HL-60 (cell line): Measurements from ENCODE around the gene LRRIQ4.

Experiments used
- DNase-seq, 2 experiments: peaks; one replicate each; pipeline ENCODE4 v3.0.0-alpha.2; 2010 to 2020; ENCODE audit warnings: low read depth in 1 of 2, low spot score in 1 of 2
- H3K27ac ChIP-seq: fragments of 250-450 bp; sonication (Bioruptor Pico); replicated peaks from 2 replicates; pipeline ENCODE4 v1.5.1; 2020; ENCODE audit warnings: mild to moderate bottlenecking, moderate library complexity
- H3K27me3 ChIP-seq: fragments of 250-450 bp; sonication (Bioruptor Pico); 2 replicates; pipeline ENCODE4 v1.5.1; 2021; ENCODE audit warnings: mild to moderate bottlenecking, moderate library complexity; ENCODE audit not compliant: insufficient read depth, poor library complexity, severe bottlenecking
- H3K4me3 ChIP-seq: replicated peaks from 2 replicates; pipeline ENCODE4 v1.5.1; 2011; ENCODE audit warnings: mild to moderate bottlenecking, control low read depth, low read length; ENCODE audit not compliant: insufficient read depth
- GABPA ChIP-seq: IDR thresholded peaks from 2 replicates; pipeline ENCODE4 v1.6.1; 2012; ENCODE audit warnings: low read depth
- POLR2AphosphoS5 ChIP-seq: IDR thresholded peaks from 2 replicates; pipeline ENCODE4 v1.6.1; 2012; ENCODE audit warnings: low read depth
- SPI1 ChIP-seq: IDR thresholded peaks from 2 replicates; pipeline ENCODE4 v1.6.1; 2012; ENCODE audit warnings: low read depth, mild to moderate bottlenecking, borderline replicate concordance
- TF ChIP-seq, protein P1 (sequence below): IDR thresholded peaks from one replicate; pipeline ENCODE4 v1.5.1; 2011; ENCODE audit warnings: low read length, control low read depth, inconsistent platforms; ENCODE audit not compliant: insufficient read depth
- TF ChIP-seq, protein P2 (sequence below): IDR thresholded peaks from 2 replicates; pipeline ENCODE4 v1.6.1; 2012; ENCODE audit warnings: low read depth; ENCODE audit not compliant: insufficient replicate concordance

LRRIQ4 gene

DNA sequence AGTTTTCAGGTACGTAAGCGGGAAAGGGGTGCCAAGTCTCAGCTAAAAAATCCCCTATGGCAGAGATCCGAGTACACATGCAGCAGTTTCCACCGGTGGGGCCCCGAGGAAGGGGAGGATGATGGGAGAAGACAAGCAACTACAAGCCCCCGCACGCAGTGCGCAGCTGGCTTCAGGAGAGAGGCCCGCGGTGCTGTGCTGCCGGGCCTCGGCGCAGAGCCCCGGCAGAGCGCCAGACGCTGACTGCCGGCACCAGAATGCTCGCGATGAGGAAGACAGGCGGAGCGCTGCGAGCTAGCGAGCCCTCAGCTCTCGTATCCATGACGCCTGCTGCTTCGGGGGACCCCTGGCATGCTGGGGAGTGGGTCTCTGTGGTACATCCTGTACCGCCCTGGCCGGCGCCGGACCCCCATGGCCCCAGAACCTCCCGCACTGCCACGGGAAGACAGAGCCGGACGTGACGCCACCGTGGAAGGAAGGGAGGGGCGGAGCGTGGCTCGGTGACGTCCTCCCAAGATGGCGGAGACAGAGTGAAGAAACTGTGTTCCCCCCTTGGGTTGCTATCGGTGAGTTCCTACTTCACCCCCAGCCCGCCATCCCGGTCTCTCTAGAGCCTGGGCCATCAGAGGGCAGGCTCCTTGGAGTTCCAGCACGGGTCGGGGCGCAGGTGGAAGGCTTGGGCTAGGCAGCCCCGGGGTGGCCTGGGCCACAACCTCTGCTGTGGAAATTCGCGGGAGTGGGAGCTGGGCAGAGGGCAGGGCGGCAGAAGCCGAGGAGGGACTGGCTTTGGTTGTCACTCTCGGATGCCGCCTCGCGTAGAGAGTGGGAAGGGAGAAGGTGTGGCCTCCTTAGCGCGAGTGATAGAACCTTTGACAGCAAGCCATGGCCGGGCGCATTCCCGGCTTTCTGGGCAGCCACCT lies 39.5 kb upstream of the LRRIQ4 start, which contains the start of gene MYNN:
Gene MYNN, plus strand, starts transcription at position 500 of the 920 bp plus-strand sequence. CDS start 900 bp downstream, outside the sequence.
- no peaks in the 10 kb centered on the region for H3K27me3 ChIP-seq

DNA sequence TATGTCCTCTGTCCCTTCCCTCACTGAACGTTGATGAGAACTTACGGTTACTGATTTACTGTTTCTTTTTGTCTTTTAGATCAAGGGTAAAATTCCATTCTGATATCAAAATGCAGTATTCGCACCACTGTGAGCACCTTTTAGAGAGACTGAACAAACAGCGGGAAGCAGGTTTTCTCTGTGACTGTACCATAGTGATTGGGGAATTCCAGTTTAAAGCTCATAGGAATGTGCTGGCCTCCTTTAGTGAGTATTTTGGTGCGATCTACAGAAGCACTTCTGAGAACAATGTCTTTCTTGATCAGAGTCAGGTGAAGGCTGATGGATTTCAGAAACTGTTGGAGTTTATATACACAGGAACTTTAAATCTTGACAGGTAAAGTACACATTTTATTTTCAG lies 38.5 kb upstream of the LRRIQ4 start:
- no peak for DNase-seq
- Histone ChIP-seq H3K27ac (no peak overlapping the region), H3K27me3 (no peaks in the 10 kb centered on the region), H3K4me3 (peak overlapping the region; percentile 59)
- TF ChIP-seq, protein P1, sequence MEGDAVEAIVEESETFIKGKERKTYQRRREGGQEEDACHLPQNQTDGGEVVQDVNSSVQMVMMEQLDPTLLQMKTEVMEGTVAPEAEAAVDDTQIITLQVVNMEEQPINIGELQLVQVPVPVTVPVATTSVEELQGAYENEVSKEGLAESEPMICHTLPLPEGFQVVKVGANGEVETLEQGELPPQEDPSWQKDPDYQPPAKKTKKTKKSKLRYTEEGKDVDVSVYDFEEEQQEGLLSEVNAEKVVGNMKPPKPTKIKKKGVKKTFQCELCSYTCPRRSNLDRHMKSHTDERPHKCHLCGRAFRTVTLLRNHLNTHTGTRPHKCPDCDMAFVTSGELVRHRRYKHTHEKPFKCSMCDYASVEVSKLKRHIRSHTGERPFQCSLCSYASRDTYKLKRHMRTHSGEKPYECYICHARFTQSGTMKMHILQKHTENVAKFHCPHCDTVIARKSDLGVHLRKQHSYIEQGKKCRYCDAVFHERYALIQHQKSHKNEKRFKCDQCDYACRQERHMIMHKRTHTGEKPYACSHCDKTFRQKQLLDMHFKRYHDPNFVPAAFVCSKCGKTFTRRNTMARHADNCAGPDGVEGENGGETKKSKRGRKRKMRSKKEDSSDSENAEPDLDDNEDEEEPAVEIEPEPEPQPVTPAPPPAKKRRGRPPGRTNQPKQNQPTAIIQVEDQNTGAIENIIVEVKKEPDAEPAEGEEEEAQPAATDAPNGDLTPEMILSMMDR = no peak
- TF ChIP-seq, protein P2, sequence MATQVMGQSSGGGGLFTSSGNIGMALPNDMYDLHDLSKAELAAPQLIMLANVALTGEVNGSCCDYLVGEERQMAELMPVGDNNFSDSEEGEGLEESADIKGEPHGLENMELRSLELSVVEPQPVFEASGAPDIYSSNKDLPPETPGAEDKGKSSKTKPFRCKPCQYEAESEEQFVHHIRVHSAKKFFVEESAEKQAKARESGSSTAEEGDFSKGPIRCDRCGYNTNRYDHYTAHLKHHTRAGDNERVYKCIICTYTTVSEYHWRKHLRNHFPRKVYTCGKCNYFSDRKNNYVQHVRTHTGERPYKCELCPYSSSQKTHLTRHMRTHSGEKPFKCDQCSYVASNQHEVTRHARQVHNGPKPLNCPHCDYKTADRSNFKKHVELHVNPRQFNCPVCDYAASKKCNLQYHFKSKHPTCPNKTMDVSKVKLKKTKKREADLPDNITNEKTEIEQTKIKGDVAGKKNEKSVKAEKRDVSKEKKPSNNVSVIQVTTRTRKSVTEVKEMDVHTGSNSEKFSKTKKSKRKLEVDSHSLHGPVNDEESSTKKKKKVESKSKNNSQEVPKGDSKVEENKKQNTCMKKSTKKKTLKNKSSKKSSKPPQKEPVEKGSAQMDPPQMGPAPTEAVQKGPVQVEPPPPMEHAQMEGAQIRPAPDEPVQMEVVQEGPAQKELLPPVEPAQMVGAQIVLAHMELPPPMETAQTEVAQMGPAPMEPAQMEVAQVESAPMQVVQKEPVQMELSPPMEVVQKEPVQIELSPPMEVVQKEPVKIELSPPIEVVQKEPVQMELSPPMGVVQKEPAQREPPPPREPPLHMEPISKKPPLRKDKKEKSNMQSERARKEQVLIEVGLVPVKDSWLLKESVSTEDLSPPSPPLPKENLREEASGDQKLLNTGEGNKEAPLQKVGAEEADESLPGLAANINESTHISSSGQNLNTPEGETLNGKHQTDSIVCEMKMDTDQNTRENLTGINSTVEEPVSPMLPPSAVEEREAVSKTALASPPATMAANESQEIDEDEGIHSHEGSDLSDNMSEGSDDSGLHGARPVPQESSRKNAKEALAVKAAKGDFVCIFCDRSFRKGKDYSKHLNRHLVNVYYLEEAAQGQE = no peak
- TF ChIP-seq GABPA = no peak

More for the DNA sequence above, 39.5 kb upstream of the LRRIQ4 start, which contains the start of gene MYNN:
- Histone ChIP-seq H3K4me3 (peak within 1 kb of the TSS; percentile 59), H3K27ac (peak within 1 kb of the TSS; percentile 91)
- peak; percentile 69 to 93 for DNase-seq
- TF ChIP-seq POLR2AphosphoS5 (peak; percentile 95), GABPA (peak; percentile 68), SPI1 (peak; percentile 58; the same call in 1 of the 2 replicates)
- TF ChIP-seq, protein P1 = no peak
- TF ChIP-seq, protein P2 = peak; percentile 36

DNA sequence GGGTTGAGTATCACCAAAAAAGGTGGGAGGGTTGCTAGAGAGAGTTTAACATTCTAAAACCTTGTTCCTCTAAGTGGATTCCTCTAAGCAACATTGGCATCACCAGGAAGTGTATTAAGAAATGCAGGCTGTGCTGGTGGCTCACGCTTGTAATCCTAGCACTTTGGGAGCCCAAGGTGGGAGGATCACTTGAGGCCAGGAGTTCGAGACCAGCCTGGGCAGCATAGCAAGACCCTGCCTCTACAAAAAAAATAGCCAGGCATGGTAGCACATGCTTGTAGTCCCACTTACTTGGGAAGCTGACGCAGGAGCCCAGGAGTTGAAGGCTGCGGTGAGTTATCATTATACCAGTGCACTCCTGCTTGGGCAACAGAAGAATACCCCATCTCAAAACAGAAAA lies 34.8 kb upstream of the LRRIQ4 start:
- Histone ChIP-seq H3K27me3 (no peaks in the 10 kb centered on the region), H3K27ac (no peak overlapping the region), H3K4me3 (no peak overlapping the region)
- DNase-seq = no peak
- TF ChIP-seq GABPA = no peak
- TF ChIP-seq SPI1 = no peak

DNA sequence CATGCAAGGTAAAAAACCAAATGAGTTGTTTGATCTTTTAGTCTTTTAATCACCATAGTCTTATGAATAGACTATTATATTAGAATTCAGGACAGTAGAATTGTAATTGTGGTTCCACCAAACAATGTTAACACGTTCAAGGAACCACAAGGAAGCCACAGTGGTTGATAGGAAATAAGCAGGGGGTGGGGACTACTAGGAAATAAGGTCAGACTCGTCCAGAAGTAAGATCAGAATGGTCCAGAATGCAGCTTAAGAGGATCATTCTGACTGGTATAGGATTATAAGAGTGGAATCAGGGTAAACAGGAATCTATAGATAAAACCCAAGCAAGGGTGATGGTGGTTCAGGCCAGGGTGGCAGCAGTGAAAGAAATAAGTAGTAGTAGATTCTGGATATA lies 31.9 kb upstream of the LRRIQ4 start:
- TF ChIP-seq, protein P2 = no peak
- TF ChIP-seq POLR2AphosphoS5 (no peak), GABPA (no peak), SPI1 (no peak)
- TF ChIP-seq, protein P1 = no peak
- H3K27ac ChIP-seq = no peak overlapping the region

More for the DNA sequence above, 31.9 kb upstream of the LRRIQ4 start:
- H3K27me3 ChIP-seq = no peaks in the 10 kb centered on the region
- DNase-seq = no peak
- H3K4me3 ChIP-seq = no peak overlapping the region
